DOHH2 (cell line): ENCODE measurements around the gene AP2A1.

Source experiments
- H3F3A ChIP-seq: fragments of 200-600 bp; sonication (generic), shearing (Covaris generic); 2 replicates; pipeline ENCODE4 v1.6.0; 2016; ENCODE audit warnings: antibody characterized with exemption, mild to moderate bottlenecking; ENCODE audit not compliant: control insufficient read depth, insufficient read depth
- H3K27ac ChIP-seq: fragments of 200-600 bp; sonication (generic); 2 replicates; pipeline ENCODE4 v1.5.1; 2014; ENCODE audit warnings: low read depth, mild to moderate bottlenecking, low read length, moderate library complexity
- H3K27me3 ChIP-seq: fragments of 200-600 bp; sonication (generic); 2 replicates; pipeline ENCODE4 v1.6.1; 2014; ENCODE audit warnings: mild to moderate bottlenecking, low read length, mixed read lengths; ENCODE audit not compliant: control insufficient read depth
- H3K36me3 ChIP-seq: fragments of 200-600 bp; sonication (generic); 2 replicates; pipeline ENCODE4 v1.6.1; 2014; ENCODE audit warnings: mild to moderate bottlenecking, low read length, moderate library complexity, mixed read lengths; ENCODE audit not compliant: control insufficient read depth
- H3K4me1 ChIP-seq: fragments of 200-600 bp; sonication (generic); 2 replicates; pipeline ENCODE4 v1.6.1; 2014; ENCODE audit warnings: mild to moderate bottlenecking, low read length, mixed read lengths; ENCODE audit not compliant: control insufficient read depth
- H3K4me2 ChIP-seq: fragments of 200-600 bp; sonication (generic); 2 replicates; pipeline ENCODE4 v1.6.0; 2014; ENCODE audit warnings: mild to moderate bottlenecking, low read length, moderate library complexity
- H3K4me3 ChIP-seq: fragments of 200-600 bp; sonication (generic); 2 replicates; pipeline ENCODE4 v1.5.1; 2014; ENCODE audit warnings: mild to moderate bottlenecking, low read length, mixed read lengths
- H3K79me2 ChIP-seq: fragments of 200-600 bp; sonication (generic); 2 replicates; pipeline ENCODE4 v1.6.1; 2014; ENCODE audit warnings: mild to moderate bottlenecking, low read length, mixed read lengths; ENCODE audit not compliant: control insufficient read depth
- H3K9me2 ChIP-seq: fragments of 200-600 bp; sonication (generic); replicated peaks from 2 replicates; pipeline ENCODE4 v1.6.1; 2014; ENCODE audit warnings: mild to moderate bottlenecking, low read length, mixed read lengths; ENCODE audit not compliant: control insufficient read depth
- H3K9me3 ChIP-seq: fragments of 200-600 bp; sonication (generic); 2 replicates; pipeline ENCODE4 v1.6.1; 2014; ENCODE audit warnings: antibody characterized with exemption, low read length, mixed read lengths; ENCODE audit not compliant: control insufficient read depth, insufficient read depth
- H4K20me1 ChIP-seq: fragments of 200-600 bp; sonication (generic); 2 replicates; pipeline ENCODE4 v1.6.0; 2014; ENCODE audit warnings: low read depth, mild to moderate bottlenecking, antibody characterized with exemption, low read length, moderate library complexity; ENCODE audit not compliant: control insufficient read depth, insufficient read depth
- EZH2phosphoT487 ChIP-seq: fragments of 200-600 bp; sonication (generic); IDR thresholded peaks from 2 replicates; pipeline ENCODE4 v1.6.1; 2017; ENCODE audit warnings: borderline replicate concordance, mild to moderate bottlenecking, antibody characterized with exemption, low read length, moderate library complexity, mixed read lengths
- TF ChIP-seq, protein P1 (sequence below): fragments of 200-600 bp; sonication (generic); IDR thresholded peaks from one replicate; pipeline ENCODE4 v1.5.1; 2014; ENCODE audit warnings: antibody characterized with exemption, mild to moderate bottlenecking, low read depth, low read length; ENCODE audit not compliant: poor library complexity, severe bottlenecking

Gene AP2A1

DNA sequence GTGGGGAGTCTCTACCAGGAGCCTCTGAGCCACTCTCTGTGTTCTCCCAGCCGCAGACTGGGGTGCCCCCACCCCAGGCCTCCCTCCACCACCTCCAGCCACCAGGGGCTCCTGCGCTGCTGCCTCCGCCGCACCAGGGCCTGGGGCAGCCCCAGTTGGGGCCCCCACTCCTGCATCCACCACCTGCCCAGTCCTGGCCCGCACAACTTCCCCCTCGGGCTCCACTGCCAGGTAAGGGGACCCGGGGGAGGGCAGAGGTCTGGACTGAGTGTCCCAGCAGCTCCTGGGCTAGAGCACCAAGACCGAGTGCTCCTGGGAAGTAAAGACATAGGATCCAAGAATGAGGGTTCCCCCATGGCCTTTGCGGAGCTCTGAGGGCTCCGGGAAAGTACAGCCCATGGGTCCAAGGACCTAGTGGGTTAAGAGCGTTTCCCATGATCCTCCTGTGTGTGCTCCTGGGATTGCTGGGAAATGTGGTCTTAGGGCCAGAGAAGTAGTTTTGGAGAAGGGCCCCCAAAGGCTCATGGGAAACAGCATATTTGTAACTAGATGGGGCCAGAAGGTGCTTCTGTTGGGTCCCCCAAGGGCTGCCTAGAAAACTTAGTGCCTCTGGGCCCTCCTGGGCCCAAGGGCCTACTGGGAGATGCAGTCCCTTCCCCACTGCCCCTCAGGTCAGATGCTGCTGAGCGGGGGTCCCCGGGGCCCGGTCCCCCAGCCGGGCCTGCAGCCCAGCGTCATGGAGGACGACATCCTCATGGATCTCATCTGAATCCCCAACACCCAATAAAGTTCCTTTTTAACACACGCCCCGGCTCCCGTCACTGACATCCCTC, 69.6 kb downstream of the AP2A1 start:
- Histone ChIP-seq H4K20me1 (0 out of 2 replicates have a peak, but pooled peaks cover 2% of the 10 kb centered on the region), H3K79me2 (no peaks in the 10 kb centered on the region; the same call in 1 of the 2 replicates), H3K9me3 (no peaks in the 10 kb centered on the region), H3K4me1 (no peaks in the 10 kb centered on the region), H3K27me3 (no peaks in the 10 kb centered on the region), H3F3A (0 out of 2 replicates have a peak, but pooled peaks cover 4% of the 10 kb centered on the region), H3K4me2 (no peak overlapping the region), H3K9me2 (no peaks in the 10 kb centered on the region), H3K4me3 (no peak overlapping the region), H3K27ac (no peak overlapping the region), H3K36me3 (peaks cover 91% of the 10 kb centered on the region)
- no peak for TF ChIP-seq EZH2phosphoT487
- TF ChIP-seq, protein P1, sequence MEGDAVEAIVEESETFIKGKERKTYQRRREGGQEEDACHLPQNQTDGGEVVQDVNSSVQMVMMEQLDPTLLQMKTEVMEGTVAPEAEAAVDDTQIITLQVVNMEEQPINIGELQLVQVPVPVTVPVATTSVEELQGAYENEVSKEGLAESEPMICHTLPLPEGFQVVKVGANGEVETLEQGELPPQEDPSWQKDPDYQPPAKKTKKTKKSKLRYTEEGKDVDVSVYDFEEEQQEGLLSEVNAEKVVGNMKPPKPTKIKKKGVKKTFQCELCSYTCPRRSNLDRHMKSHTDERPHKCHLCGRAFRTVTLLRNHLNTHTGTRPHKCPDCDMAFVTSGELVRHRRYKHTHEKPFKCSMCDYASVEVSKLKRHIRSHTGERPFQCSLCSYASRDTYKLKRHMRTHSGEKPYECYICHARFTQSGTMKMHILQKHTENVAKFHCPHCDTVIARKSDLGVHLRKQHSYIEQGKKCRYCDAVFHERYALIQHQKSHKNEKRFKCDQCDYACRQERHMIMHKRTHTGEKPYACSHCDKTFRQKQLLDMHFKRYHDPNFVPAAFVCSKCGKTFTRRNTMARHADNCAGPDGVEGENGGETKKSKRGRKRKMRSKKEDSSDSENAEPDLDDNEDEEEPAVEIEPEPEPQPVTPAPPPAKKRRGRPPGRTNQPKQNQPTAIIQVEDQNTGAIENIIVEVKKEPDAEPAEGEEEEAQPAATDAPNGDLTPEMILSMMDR, result no peak

DNA sequence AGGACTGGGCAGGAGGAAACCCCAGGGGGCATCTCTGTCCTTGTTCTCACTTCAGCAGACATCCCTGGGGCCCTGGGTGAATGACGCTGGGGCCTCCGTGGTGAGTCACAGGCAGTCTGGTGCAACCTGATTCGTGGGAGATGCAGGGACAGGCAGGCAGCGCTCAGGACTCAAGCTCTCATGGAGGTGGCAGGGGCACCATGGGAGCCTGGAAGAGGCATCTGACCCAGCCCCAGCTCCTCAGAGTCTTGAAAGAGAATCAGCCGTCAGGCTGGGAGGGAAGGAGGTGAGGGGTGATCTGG, 70.2 kb downstream of the AP2A1 start:
- H3K4me2 ChIP-seq, result no peak overlapping the region
- no peak overlapping the region for H3K4me3 ChIP-seq
- H3K79me2 ChIP-seq, result no peaks in the 10 kb centered on the region; the same call in 1 of the 2 replicates
- H3K9me2 ChIP-seq, result no peaks in the 10 kb centered on the region
- TF ChIP-seq EZH2phosphoT487, result no peak
- TF ChIP-seq, protein P1, result no peak
- H3K27ac ChIP-seq, result no peak overlapping the region
- peaks cover 8% of the 10 kb centered on the region for H3F3A ChIP-seq
- 0 out of 2 replicates have a peak, but pooled peaks cover 2% of the 10 kb centered on the region for H4K20me1 ChIP-seq
- no peaks in the 10 kb centered on the region for H3K27me3 ChIP-seq
- peaks cover 87% of the 10 kb centered on the region for H3K36me3 ChIP-seq
- H3K4me1 ChIP-seq, result peaks cover 3% of the 10 kb centered on the region
- H3K9me3 ChIP-seq, result no peaks in the 10 kb centered on the region

DNA sequence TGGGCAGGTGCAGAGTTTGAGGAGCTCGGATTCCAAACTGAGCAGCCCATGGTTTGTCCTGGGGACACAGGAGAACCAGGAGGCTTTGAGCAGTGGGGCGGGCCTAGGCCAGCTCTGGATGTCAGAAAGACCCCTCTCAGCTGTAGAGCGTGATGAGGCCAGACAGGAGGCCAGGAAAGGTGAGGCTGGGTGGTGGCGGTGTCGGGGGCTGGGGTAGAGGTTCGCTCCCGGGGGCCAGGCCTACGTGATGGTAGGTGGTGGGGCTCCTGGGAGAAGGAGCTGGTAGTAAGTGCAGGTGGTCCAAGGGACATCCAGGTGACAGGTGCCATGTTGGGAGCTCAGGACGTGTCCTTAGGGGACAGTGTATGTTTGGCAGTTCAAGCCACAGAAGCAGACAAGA, 70.6 kb downstream of the AP2A1 start:
- H3K4me3 ChIP-seq, result no peak overlapping the region
- H3K9me3 ChIP-seq, result no peaks in the 10 kb centered on the region
- H3K4me1 ChIP-seq, result peaks cover 8% of the 10 kb centered on the region
- no peaks in the 10 kb centered on the region; the same call in 1 of the 2 replicates for H3K79me2 ChIP-seq
- H3F3A ChIP-seq, result peaks cover 11% of the 10 kb centered on the region
- H3K9me2 ChIP-seq, result no peaks in the 10 kb centered on the region
- no peak for TF ChIP-seq EZH2phosphoT487
- TF ChIP-seq, protein P1, result no peak
- no peak overlapping the region for H3K27ac ChIP-seq
- H4K20me1 ChIP-seq, result 0 out of 2 replicates have a peak, but pooled peaks cover 2% of the 10 kb centered on the region
- H3K27me3 ChIP-seq, result no peaks in the 10 kb centered on the region
- peaks cover 83% of the 10 kb centered on the region for H3K36me3 ChIP-seq
- no peak overlapping the region for H3K4me2 ChIP-seq
